GM13977 (cell line): Measurements from ENCODE around the gene ZDHHC14.

ENCODE experiments used
- DNase-seq: peaks from one replicate; pipeline ENCODE4 v3.0.0; 2012; ENCODE audit warnings: low spot score
- CTCF ChIP-seq: IDR thresholded peaks from 2 replicates; pipeline ENCODE4 v1.5.1; 2012; ENCODE audit warnings: mild to moderate bottlenecking, control low read depth; ENCODE audit not compliant: insufficient read depth; ENCODE audit errors: extremely low read depth, missing control alignments
- in situ Hi-C: fragments of 300-500 bp; cut with MboI; formaldehyde crosslinking; loops from one replicate; pipeline ENCODE4 v1.12.0; 2022; ENCODE audit warnings: low sequenced_read_pairs, low pct_unique_long_range_greater_than_20kb, mixed read lengths, inconsistent platforms; ENCODE audit not compliant: unreplicated experiment

Gene ZDHHC14

GRCh38 chr6:157492741-157493140, 111.8 kb downstream of the ZDHHC14 start:
- no peak for TF ChIP-seq CTCF
- DNase-seq, result no peak
- in situ Hi-C loops, result no loop called here

GRCh38 chr6:157493173-157493572, 112.2 kb downstream of the ZDHHC14 start:
- in situ Hi-C loops, result no loop called here
- no peak for TF ChIP-seq CTCF
- DNase-seq, result no peak

GRCh38 chr6:157493576-157493975, 112.6 kb downstream of the ZDHHC14 start:
- DNase-seq, result no peak
- no peak for TF ChIP-seq CTCF
- in situ Hi-C loops, result no loop called here

GRCh38 chr6:157494132-157494710, 113.2 kb downstream of the ZDHHC14 start:
- TF ChIP-seq CTCF, result no peak
- DNase-seq, result no peak
- in situ Hi-C loops, result no loop called here

DNA sequence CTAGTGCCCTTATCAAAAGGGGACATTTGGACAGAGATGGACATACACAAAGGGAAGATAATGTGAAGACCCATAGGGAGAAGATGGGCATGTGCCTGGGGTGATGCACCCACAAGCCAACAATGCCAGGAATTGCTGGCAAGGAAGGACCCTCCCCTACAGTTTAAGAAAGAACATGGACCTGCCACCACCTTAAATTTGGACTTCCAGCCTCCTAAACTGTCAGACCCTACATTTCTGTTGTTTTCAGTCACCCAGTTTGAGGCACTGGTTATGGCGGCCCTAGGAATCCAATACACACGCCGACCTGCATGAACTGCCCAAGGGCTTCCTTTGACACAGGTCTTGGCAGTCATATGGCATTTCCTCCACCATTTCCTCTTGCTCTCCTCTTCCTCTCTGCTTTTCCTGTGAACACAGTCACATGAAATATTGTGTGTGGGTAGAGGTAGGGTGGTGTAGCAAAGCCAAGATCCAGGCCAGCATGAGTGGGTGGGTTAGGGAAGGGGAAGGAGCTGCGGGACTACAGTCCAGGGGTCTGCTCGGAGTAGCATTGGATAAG, 115.6 kb downstream of the ZDHHC14 start:
- in situ Hi-C loops, result no loop called here
- no peak for TF ChIP-seq CTCF
- no peak for DNase-seq

GRCh38 chr6:157497579-157497978, 116.6 kb downstream of the ZDHHC14 start:
- TF ChIP-seq CTCF, result no peak
- in situ Hi-C loops, result no loop called here
- DNase-seq, result no peak

- in situ Hi-C loops, result no loop called here
- no peak for DNase-seq
- TF ChIP-seq CTCF, result no peak
Observed at GRCh38 chr6:157498817-157499216, 117.8 kb downstream of the ZDHHC14 start.
